ENCODE measurements around the gene KRT73.

GRCh38 chr12:52662093-52662917 lies 43.9 kb upstream of the KRT73 start:
- TF ChIP-seq CTCF (IDR thresholded peaks at IDR 0.05) (no peak), POLR2A (IDR thresholded peaks at IDR 0.05) (no peak)
